Measurements from ENCODE around the gene MISP3.

MISP3 gene

DNA sequence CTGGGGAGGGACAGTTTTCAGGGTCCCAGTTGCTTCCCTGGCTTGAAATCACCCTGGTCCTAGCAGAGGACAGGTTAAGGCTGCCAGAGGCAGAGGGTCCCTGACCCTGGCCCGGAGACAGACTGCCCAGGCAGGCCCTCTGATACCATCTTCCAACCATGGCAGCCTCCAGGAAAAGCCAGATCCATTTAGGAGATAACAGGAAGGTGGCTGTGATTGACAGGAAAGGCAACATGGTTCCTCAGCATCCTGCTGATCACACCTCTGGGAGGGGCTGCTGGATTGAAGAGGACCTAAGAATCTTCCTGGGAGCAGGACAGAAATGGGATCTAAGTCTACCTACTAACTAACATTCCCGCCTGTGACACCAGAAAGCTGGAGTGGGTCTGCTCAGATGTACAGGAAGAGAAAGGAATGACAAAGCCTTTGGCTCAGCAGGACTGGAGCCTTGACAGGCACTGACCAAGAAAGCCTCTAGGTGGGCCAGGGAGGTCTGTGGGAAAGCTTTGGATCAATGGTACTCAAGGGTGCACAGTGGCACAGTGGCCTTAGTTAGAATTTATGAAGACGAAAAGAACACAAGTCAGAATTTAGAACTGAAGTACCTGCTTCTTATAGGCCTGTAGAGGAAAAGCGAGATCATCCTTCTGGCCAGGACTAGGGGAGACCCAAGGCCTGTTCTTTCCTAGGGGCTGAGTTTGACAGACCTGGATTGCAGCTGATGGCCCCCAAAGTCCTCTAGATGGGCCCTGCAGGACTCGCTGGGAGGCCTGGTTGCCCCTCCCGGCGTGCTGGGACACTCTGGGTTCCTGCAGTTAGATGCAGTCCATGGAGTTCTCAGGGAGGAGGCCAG, 47.3 kb downstream of the MISP3 start:
- DNase-seq (ENCODE audit: low read depth in 3 of 3), result no peak

DNA sequence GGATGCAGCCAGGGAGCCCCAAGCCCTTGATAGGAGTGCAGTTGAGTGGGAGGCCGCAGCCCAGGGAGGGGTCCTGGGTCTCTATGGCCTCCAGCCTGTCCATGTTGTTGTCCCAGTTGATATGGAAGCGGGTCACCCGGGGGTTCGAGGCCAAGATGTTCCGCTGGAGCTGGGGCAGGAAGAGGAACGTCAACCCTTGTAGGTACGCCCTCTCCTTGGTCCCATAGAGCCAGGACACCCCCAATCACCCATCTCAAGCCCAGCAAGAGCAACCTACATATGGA, 47.9 kb downstream of the MISP3 start:
- DNase-seq (ENCODE audit: low read depth in 3 of 3), result no peak

GRCh38 chr19:14122924-14123323, 50.3 kb downstream of the MISP3 start:
- no peak for DNase-seq (ENCODE audit: low read depth in 3 of 3)
